PC-9 (cell line): ENCODE measurements around the gene TIGAR.

Source experiments
- EZH2 ChIP-seq: fragments of 200-600 bp; sonication (generic); IDR thresholded peaks from 2 replicates; pipeline ENCODE4 v1.8.0; 2017; ENCODE audit warnings: antibody characterized with exemption, low read depth
- TF ChIP-seq, protein P1 (sequence below): fragments of 200-600 bp; sonication (generic); conservative IDR thresholded peaks from 2 replicates; pipeline ENCODE4 v1.6.1; 2017; ENCODE audit warnings: mixed run types, antibody characterized with exemption, mild to moderate bottlenecking, moderate library complexity

DNA sequence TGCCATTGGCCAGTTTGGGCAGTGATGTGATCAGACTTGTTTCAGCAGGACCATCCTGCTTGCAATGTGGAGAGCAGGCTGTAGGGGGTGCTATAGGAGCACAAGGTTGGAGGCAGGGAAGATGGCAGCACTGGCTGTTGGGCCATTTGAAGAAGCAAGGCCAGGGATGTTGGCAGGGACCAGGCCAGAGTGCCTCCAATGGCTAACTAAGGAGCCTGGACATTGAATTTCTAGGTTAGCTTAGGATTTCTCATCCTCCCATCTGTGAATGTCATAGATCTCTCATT is 35.0 kb downstream of the TIGAR start:
- TF ChIP-seq, protein P1, sequence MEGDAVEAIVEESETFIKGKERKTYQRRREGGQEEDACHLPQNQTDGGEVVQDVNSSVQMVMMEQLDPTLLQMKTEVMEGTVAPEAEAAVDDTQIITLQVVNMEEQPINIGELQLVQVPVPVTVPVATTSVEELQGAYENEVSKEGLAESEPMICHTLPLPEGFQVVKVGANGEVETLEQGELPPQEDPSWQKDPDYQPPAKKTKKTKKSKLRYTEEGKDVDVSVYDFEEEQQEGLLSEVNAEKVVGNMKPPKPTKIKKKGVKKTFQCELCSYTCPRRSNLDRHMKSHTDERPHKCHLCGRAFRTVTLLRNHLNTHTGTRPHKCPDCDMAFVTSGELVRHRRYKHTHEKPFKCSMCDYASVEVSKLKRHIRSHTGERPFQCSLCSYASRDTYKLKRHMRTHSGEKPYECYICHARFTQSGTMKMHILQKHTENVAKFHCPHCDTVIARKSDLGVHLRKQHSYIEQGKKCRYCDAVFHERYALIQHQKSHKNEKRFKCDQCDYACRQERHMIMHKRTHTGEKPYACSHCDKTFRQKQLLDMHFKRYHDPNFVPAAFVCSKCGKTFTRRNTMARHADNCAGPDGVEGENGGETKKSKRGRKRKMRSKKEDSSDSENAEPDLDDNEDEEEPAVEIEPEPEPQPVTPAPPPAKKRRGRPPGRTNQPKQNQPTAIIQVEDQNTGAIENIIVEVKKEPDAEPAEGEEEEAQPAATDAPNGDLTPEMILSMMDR = peak; percentile 57
- no peak for TF ChIP-seq EZH2
